Lower leg skin (tissue), 3 donors: ENCODE data around the gene HRCT1.

ENCODE experiments used
- CTCF ChIP-seq, 3 donors: fragments of 450-650 bp; IDR thresholded peaks; one replicate each; pipeline ENCODE4 v1.5.1; 2016; ENCODE audit warnings: antibody characterized with exemption in 3 of 3, mild to moderate bottlenecking in 3 of 3, moderate library complexity in 2 of 3
- POLR2A ChIP-seq, 2 donors: fragments of 450-650 bp; IDR thresholded peaks; one replicate each; pipeline ENCODE4 v1.6.1; 2016 to 2017; ENCODE audit warnings: antibody characterized with exemption in 2 of 2, mild to moderate bottlenecking in 1 of 2, moderate library complexity in 1 of 2

- no peak for TF ChIP-seq CTCF (IDR thresholded peaks at IDR 0.05)
- TF ChIP-seq POLR2A (IDR thresholded peaks at IDR 0.05), result no peak
These were observed at the start of gene HRCT1 for GRCh38 chr9:35905912-35906679.
